ENCODE measurements around the gene CNPPD1. TPM values are rescaled to one million over a fixed set of nuclear protein-coding genes. Genes with fewer than 3 reads are reported as not detected.

CNPPD1 gene
- total and polyA plus RNA-seq, 2 experiments from 2014 or later, result 34.5 to 43.8 TPM

- DNase-seq, result peak; percentile 12
- Histone ChIP-seq H3K9ac (no peak overlapping the region), H4K20me1 (ENCODE audit: insufficient read depth) (no peaks in the 10 kb centered on the region), H3K27me3 (replicated peaks; ENCODE audit: insufficient read depth) (no peaks in the 10 kb centered on the region), H3K4me3 (no peak overlapping the region), H3K4me1 (ENCODE audit: insufficient read depth) (peaks cover 14% of the 10 kb centered on the region), H3K79me2 (ENCODE audit: insufficient read depth) (no peaks in the 10 kb centered on the region), H3F3A (ENCODE audit: insufficient read depth) (peaks cover 5% of the 10 kb centered on the region; the same call in 1 of the 2 replicates), H3K4me2 (ENCODE audit: unreplicated experiment) (no peak overlapping the region), H2AFZ (no peak overlapping the region), H3K9me3 (ENCODE audit: low read depth) (no peaks in the 10 kb centered on the region), H3K9me2 (ENCODE audit: insufficient read depth) (no peaks in the 10 kb centered on the region), H3K27ac (no peak overlapping the region), H3K36me3 (ENCODE audit: low read depth) (no peaks in the 10 kb centered on the region)
- TF ChIP-seq EZH2phosphoT487 (IDR thresholded peaks at IDR 0.05; ENCODE audit: insufficient read depth, low read depth) (no peak), EZH2 (IDR thresholded peaks at IDR 0.05; ENCODE audit: insufficient read depth, poor library complexity, severe bottlenecking) (no peak)
- in situ Hi-C loops (cut with MboI), result no loop called here
- WGBS, 2 experiments (ENCODE audit: low coverage in 1 of 2, low lambda C conversion rate in 2 of 2, missing lambda C conversion rate in 2 of 2), result 58 to 66% methylated on average over 3 of the region's 3 CpGs
Measured at GRCh38 chr2:219158586-219158985, 18.1 kb downstream of the CNPPD1 start.

- no peak for TF ChIP-seq EZH2phosphoT487 (IDR thresholded peaks at IDR 0.05; ENCODE audit: insufficient read depth, low read depth)
- TF ChIP-seq EZH2 (IDR thresholded peaks at IDR 0.05; ENCODE audit: insufficient read depth, poor library complexity, severe bottlenecking), result no peak
- Histone ChIP-seq H3K79me2 (ENCODE audit: insufficient read depth) (no peaks in the 10 kb centered on the region), H3K9ac (no peak overlapping the region), H3K4me3 (no peak overlapping the region), H2AFZ (no peak overlapping the region), H3K9me2 (ENCODE audit: insufficient read depth) (no peaks in the 10 kb centered on the region), H3K27me3 (replicated peaks; ENCODE audit: insufficient read depth) (no peaks in the 10 kb centered on the region), H3K27ac (no peak overlapping the region), H3K4me2 (ENCODE audit: unreplicated experiment) (no peak overlapping the region), H3K9me3 (ENCODE audit: low read depth) (no peaks in the 10 kb centered on the region), H3K36me3 (ENCODE audit: low read depth) (no peaks in the 10 kb centered on the region), H3F3A (ENCODE audit: insufficient read depth) (peaks cover 5% of the 10 kb centered on the region; the same call in 1 of the 2 replicates), H4K20me1 (ENCODE audit: insufficient read depth) (no peaks in the 10 kb centered on the region), H3K4me1 (ENCODE audit: insufficient read depth) (peaks cover 14% of the 10 kb centered on the region)
- no peak for DNase-seq
- WGBS, 2 experiments (ENCODE audit: low coverage in 1 of 2, low lambda C conversion rate in 2 of 2, missing lambda C conversion rate in 2 of 2), result 93 to 96% methylated on average over 4 of the region's 4 CpGs
- in situ Hi-C loops (cut with MboI), result no loop called here
Measured at GRCh38 chr2:219158025-219158424, 18.7 kb downstream of the CNPPD1 start.

- no peaks in the 10 kb centered on the region for H3K9me3 ChIP-seq (ENCODE audit: low read depth)
- peaks cover 14% of the 10 kb centered on the region for H3K4me1 ChIP-seq (ENCODE audit: insufficient read depth)
- H3K79me2 ChIP-seq (ENCODE audit: insufficient read depth), result no peaks in the 10 kb centered on the region
- in situ Hi-C loops (cut with MboI), result no loop called here
- peaks cover 5% of the 10 kb centered on the region; the same call in 1 of the 2 replicates for H3F3A ChIP-seq (ENCODE audit: insufficient read depth)
- H3K4me3 ChIP-seq, result no peak overlapping the region
- WGBS, 2 experiments (ENCODE audit: low coverage in 1 of 2, low lambda C conversion rate in 2 of 2, missing lambda C conversion rate in 2 of 2), result 90 to 94% methylated on average over 8 of the region's 8 CpGs
- no peak overlapping the region for H3K4me2 ChIP-seq (ENCODE audit: unreplicated experiment)
- H3K27me3 ChIP-seq (replicated peaks; ENCODE audit: insufficient read depth), result no peaks in the 10 kb centered on the region
- no peak overlapping the region for H3K9ac ChIP-seq
- H3K9me2 ChIP-seq (ENCODE audit: insufficient read depth), result no peaks in the 10 kb centered on the region
- no peaks in the 10 kb centered on the region for H4K20me1 ChIP-seq (ENCODE audit: insufficient read depth)
- no peak for DNase-seq
- no peak overlapping the region for H3K27ac ChIP-seq
- no peak overlapping the region for H2AFZ ChIP-seq
- no peaks in the 10 kb centered on the region for H3K36me3 ChIP-seq (ENCODE audit: low read depth)
- TF ChIP-seq EZH2 (IDR thresholded peaks at IDR 0.05; ENCODE audit: insufficient read depth, poor library complexity, severe bottlenecking) (no peak), EZH2phosphoT487 (IDR thresholded peaks at IDR 0.05; ENCODE audit: insufficient read depth, low read depth) (no peak)
Measured at GRCh38 chr2:219157396-219157795, 19.3 kb downstream of the CNPPD1 start.

DNA sequence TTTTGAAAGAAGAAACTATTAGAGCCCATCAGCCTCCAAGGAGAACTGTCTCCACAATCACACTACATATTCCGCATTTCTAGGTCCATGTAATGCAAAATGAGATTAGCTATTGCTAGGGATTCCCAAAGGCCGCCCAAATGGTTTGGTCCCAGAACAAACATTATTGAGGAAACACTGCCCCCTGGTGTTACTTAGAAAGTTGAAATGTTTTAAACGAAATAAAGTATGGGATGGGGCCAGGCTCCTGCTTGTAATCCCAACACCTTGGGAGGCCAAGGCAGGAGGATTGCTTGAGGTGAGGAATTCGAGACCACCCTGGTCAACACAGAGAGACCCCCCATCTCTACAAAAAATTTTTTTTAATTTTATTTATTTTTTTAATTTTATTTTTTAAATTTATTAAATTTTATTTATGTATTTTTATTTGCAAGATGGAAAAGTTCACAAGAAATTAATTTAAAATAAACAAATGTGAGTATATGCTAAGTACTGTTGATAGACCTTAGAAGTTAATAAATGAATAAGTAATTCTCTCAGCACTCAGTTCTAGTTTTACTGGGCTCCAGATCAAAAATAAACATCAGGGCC, 21.6 kb downstream of the CNPPD1 start:
- TF ChIP-seq EZH2phosphoT487 (IDR thresholded peaks at IDR 0.05; ENCODE audit: insufficient read depth, low read depth) (no peak), EZH2 (IDR thresholded peaks at IDR 0.05; ENCODE audit: insufficient read depth, poor library complexity, severe bottlenecking) (no peak)
- Histone ChIP-seq H4K20me1 (ENCODE audit: insufficient read depth) (no peaks in the 10 kb centered on the region), H3K4me1 (ENCODE audit: insufficient read depth) (peaks cover 14% of the 10 kb centered on the region), H3F3A (ENCODE audit: insufficient read depth) (peaks cover 5% of the 10 kb centered on the region; the same call in 1 of the 2 replicates), H3K36me3 (ENCODE audit: low read depth) (no peaks in the 10 kb centered on the region), H3K9ac (no peak overlapping the region), H3K27me3 (replicated peaks; ENCODE audit: insufficient read depth) (no peaks in the 10 kb centered on the region), H3K4me2 (ENCODE audit: unreplicated experiment) (no peak overlapping the region), H3K79me2 (ENCODE audit: insufficient read depth) (no peaks in the 10 kb centered on the region), H3K9me2 (ENCODE audit: insufficient read depth) (no peaks in the 10 kb centered on the region), H3K27ac (no peak overlapping the region), H3K4me3 (no peak overlapping the region), H3K9me3 (ENCODE audit: low read depth) (no peaks in the 10 kb centered on the region), H2AFZ (no peak overlapping the region)
- in situ Hi-C loops (cut with MboI), result no loop called here
- WGBS, 2 experiments (ENCODE audit: low coverage in 1 of 2, low lambda C conversion rate in 2 of 2, missing lambda C conversion rate in 2 of 2), result 0 to 4% methylated on average over 4 of the region's 4 CpGs
- DNase-seq, result peak; percentile 87
